Hepatocyte (in vitro differentiated cells): ENCODE results near the gene PCSK6.

Source experiments
- EZH2 ChIP-seq: fragments of 200-600 bp; sonication (generic); IDR thresholded peaks from 2 replicates; pipeline ENCODE4 v1.6.1; 2016; ENCODE audit warnings: antibody characterized with exemption, mild to moderate bottlenecking, borderline replicate concordance
- TF ChIP-seq, protein P1 (sequence below): fragments of 200-600 bp; sonication (generic); IDR thresholded peaks from 2 replicates; pipeline ENCODE4 v1.5.1; 2016; ENCODE audit warnings: antibody characterized with exemption, mild to moderate bottlenecking; ENCODE audit not compliant: poor library complexity

GRCh38 chr15:101526890-101527289 is 37.4 kb upstream of the PCSK6 start:
- TF ChIP-seq, protein P1, sequence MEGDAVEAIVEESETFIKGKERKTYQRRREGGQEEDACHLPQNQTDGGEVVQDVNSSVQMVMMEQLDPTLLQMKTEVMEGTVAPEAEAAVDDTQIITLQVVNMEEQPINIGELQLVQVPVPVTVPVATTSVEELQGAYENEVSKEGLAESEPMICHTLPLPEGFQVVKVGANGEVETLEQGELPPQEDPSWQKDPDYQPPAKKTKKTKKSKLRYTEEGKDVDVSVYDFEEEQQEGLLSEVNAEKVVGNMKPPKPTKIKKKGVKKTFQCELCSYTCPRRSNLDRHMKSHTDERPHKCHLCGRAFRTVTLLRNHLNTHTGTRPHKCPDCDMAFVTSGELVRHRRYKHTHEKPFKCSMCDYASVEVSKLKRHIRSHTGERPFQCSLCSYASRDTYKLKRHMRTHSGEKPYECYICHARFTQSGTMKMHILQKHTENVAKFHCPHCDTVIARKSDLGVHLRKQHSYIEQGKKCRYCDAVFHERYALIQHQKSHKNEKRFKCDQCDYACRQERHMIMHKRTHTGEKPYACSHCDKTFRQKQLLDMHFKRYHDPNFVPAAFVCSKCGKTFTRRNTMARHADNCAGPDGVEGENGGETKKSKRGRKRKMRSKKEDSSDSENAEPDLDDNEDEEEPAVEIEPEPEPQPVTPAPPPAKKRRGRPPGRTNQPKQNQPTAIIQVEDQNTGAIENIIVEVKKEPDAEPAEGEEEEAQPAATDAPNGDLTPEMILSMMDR: no peak
- no peak for TF ChIP-seq EZH2
